HepG2 (cell line): Measurements from ENCODE around the gene FAM184B. TPM values are rescaled to one million over a fixed set of nuclear protein-coding genes. Genes with fewer than 3 reads are reported as not detected.

Experiments used
- ELF1 ChIP-seq: sonication (generic); formaldehyde crosslinking; IDR thresholded peaks from 2 replicates; pipeline ENCODE4 v1.4.0; 2020; ENCODE audit warnings: missing genetic modification reagents
- FOXA3 ChIP-seq: IDR thresholded peaks from 2 replicates; pipeline ENCODE4 v1.6.1; 2016; ENCODE audit warnings: missing genetic modification reagents, missing compliant biosample characterization
- JUNB ChIP-seq: sonication (generic); formaldehyde crosslinking; IDR thresholded peaks from 2 replicates; pipeline ENCODE4 v1.8.0; 2022; ENCODE audit warnings: missing genetic modification reagents, mild to moderate bottlenecking, borderline replicate concordance
- MAFF ChIP-seq: IDR thresholded peaks from 2 replicates; pipeline ENCODE4 v1.6.1; 2011; ENCODE audit warnings: low read depth, low read length, improper control_type of control experiment
- NFKB2 ChIP-seq: sonication (generic); formaldehyde crosslinking; IDR thresholded peaks from 2 replicates; pipeline ENCODE4 v1.4.0; 2020; ENCODE audit warnings: missing genetic modification reagents, borderline replicate concordance
- NONO ChIP-seq, 2 experiments: fragments of 450-650 bp in 1 of 2; sonication (generic) in 1 of 2; formaldehyde crosslinking in 1 of 2; IDR thresholded peaks in 1 of 2; conservative IDR thresholded peaks in 1 of 2; 2 replicates each; pipeline versions ENCODE4 v1.6.1 to v1.8.0; 2017 to 2022; ENCODE audit warnings: mild to moderate bottlenecking in 1 of 2, missing genetic modification reagents in 1 of 2, moderate library complexity in 1 of 2
- RCOR2 ChIP-seq: IDR thresholded peaks from 2 replicates; pipeline ENCODE4 v1.6.1; 2016; ENCODE audit warnings: missing biosample characterization, missing genetic modification reagents
- ZBTB26 ChIP-seq: IDR thresholded peaks from 2 replicates; pipeline ENCODE4 v1.6.1; 2016; ENCODE audit warnings: missing compliant biosample characterization, missing genetic modification reagents, borderline replicate concordance
- ZHX1 ChIP-seq: sonication (generic); formaldehyde crosslinking; IDR thresholded peaks from 2 replicates; pipeline ENCODE4 v1.8.1; 2022; ENCODE audit warnings: low read depth, mild to moderate bottlenecking, missing genetic modification reagents
- ZKSCAN8 ChIP-seq: IDR thresholded peaks from 2 replicates; pipeline ENCODE4 v1.6.1; 2016; ENCODE audit warnings: borderline replicate concordance, missing genetic modification reagents, missing compliant biosample characterization
- ZNF3 ChIP-seq: IDR thresholded peaks from 2 replicates; pipeline ENCODE4 v1.7.0; 2017; ENCODE audit warnings: inconsistent platforms
- ZNF30 ChIP-seq: sonication (generic); formaldehyde crosslinking; IDR thresholded peaks from 2 replicates; pipeline ENCODE4 v1.5.0; 2020; ENCODE audit warnings: mild to moderate bottlenecking, missing genetic modification reagents
- ZNF503 ChIP-seq: sonication (generic); formaldehyde crosslinking; IDR thresholded peaks from 2 replicates; pipeline ENCODE4 v1.4.0; 2020; ENCODE audit warnings: missing genetic modification reagents
- ZNF768 ChIP-seq: sonication (generic); formaldehyde crosslinking; IDR thresholded peaks from 2 replicates; pipeline ENCODE4 v1.4.0; 2020; ENCODE audit warnings: missing genetic modification reagents
- ZSCAN29 ChIP-seq: sonication (generic); formaldehyde crosslinking; conservative IDR thresholded peaks from 2 replicates; pipeline ENCODE4 v1.4.0; 2020; ENCODE audit warnings: mild to moderate bottlenecking, missing genetic modification reagents
- polyA plus RNA-seq, 8 experiments: library from polyadenylated mRNA; depleted of rRNA in 3 of 8; stranded (reverse) in 7 of 8; unstranded in 1 of 8; fragments of >200 nt; fragmentation: Illumina TruSeq in 4 of 8; extraction: Trizol in 4 of 8; gene quantifications; 2 replicates each; pipeline versions ENCODE4 v1.2.1 to v1.2.3, GENCODE V29; 2011 to 2016; ENCODE audit warnings: low read depth in 4 of 8, missing spikeins in 1 of 8, mixed read lengths in 1 of 8; ENCODE audit not compliant: insufficient read depth in 1 of 8
- total RNA-seq, 5 experiments: library from RNA; depleted of rRNA; stranded (reverse); fragments of >200 nt; fragmentation: Illumina TruSeq; extraction: Trizol; gene quantifications; 2 replicates each; pipeline ENCODE4 v1.2.3, GENCODE V29; 2016; ENCODE audit warnings: low read depth in 1 of 5
- TF ChIP-seq, protein P1 (sequence below): sonication (generic); formaldehyde crosslinking; IDR thresholded peaks from 2 replicates; pipeline ENCODE4 v1.4.0; 2020; ENCODE audit warnings: missing genetic modification reagents

The FAM184B gene
- total and polyA plus RNA-seq, 2 of the 13 experiments (the other 11 are each of a cell fraction or from before 2014, with no cell fraction given) = not detected

- TF ChIP-seq ZNF30 (CRISPR knock-in tag) = no peak
- 0 out of 2 replicates have a peak, but pooled peaks have one; percentile 19 for TF ChIP-seq ZNF768 (CRISPR knock-in tag)
- TF ChIP-seq ZHX1 (CRISPR knock-in tag) = peak; percentile 71; the same call in 1 of the 2 replicates
- no peak for TF ChIP-seq MAFF
- no peak for TF ChIP-seq NONO (IDR thresholded peaks at IDR 0.05)
- TF ChIP-seq NONO (CRISPR knock-in tag; conservative IDR thresholded peaks at IDR 0.05) = 0 out of 2 replicates have a peak, but pooled peaks have one; percentile 30
- TF ChIP-seq RCOR2 (CRISPR knock-in tag) = no peak
- TF ChIP-seq NFKB2 (CRISPR knock-in tag) = peak; percentile 42; the same call in 1 of the 2 replicates
- 0 out of 2 replicates have a peak, but pooled peaks have one; percentile 32 for TF ChIP-seq ZNF503 (CRISPR knock-in tag)
- no peak for TF ChIP-seq ZSCAN29 (CRISPR knock-in tag)
- TF ChIP-seq ZBTB26 (CRISPR knock-in tag) = no peak; the same call in 1 of the 2 replicates
- peak; percentile 14; the same call in 1 of the 2 replicates for TF ChIP-seq FOXA3 (CRISPR knock-in tag)
- no peak for TF ChIP-seq JUNB
- TF ChIP-seq ZKSCAN8 = peak; percentile 41; the same call in 1 of the 2 replicates
- TF ChIP-seq, protein P1, sequence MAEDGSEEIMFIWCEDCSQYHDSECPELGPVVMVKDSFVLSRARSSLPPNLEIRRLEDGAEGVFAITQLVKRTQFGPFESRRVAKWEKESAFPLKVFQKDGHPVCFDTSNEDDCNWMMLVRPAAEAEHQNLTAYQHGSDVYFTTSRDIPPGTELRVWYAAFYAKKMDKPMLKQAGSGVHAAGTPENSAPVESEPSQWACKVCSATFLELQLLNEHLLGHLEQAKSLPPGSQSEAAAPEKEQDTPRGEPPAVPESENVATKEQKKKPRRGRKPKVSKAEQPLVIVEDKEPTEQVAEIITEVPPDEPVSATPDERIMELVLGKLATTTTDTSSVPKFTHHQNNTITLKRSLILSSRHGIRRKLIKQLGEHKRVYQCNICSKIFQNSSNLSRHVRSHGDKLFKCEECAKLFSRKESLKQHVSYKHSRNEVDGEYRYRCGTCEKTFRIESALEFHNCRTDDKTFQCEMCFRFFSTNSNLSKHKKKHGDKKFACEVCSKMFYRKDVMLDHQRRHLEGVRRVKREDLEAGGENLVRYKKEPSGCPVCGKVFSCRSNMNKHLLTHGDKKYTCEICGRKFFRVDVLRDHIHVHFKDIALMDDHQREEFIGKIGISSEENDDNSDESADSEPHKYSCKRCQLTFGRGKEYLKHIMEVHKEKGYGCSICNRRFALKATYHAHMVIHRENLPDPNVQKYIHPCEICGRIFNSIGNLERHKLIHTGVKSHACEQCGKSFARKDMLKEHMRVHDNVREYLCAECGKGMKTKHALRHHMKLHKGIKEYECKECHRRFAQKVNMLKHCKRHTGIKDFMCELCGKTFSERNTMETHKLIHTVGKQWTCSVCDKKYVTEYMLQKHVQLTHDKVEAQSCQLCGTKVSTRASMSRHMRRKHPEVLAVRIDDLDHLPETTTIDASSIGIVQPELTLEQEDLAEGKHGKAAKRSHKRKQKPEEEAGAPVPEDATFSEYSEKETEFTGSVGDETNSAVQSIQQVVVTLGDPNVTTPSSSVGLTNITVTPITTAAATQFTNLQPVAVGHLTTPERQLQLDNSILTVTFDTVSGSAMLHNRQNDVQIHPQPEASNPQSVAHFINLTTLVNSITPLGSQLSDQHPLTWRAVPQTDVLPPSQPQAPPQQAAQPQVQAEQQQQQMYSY (CRISPR knock-in tag) = peak; percentile 53; the same call in 1 of the 2 replicates
- no peak for TF ChIP-seq ZNF3 (CRISPR knock-in tag)
- TF ChIP-seq ELF1 (CRISPR knock-in tag) = peak; percentile 88
Measured at GRCh38 chr4:17614416-17615299, 166.8 kb downstream of the FAM184B start, which contains the start of gene MED28 (continued).
